ENCODE measurements around the gene SRCAP.
"Not testable (repeated sequence)": the region's sequence is repeated elsewhere in the genome, so short reads cannot be mapped to it uniquely, and the experiment has no call there.

The SRCAP gene

GRCh38 chr16:30699615-30700099, 686 bp downstream of the SRCAP start:
- no peak for DNase-seq

- no peak for DNase-seq
These were observed 1.5 kb downstream of the SRCAP start for GRCh38 chr16:30700491-30700890.

GRCh38 chr16:30700971-30701370, 2.0 kb downstream of the SRCAP start:
- DNase-seq: no peak

GRCh38 chr16:30703071-30703470, 4.1 kb downstream of the SRCAP start:
- DNase-seq: not testable (repeated sequence)

DNA sequence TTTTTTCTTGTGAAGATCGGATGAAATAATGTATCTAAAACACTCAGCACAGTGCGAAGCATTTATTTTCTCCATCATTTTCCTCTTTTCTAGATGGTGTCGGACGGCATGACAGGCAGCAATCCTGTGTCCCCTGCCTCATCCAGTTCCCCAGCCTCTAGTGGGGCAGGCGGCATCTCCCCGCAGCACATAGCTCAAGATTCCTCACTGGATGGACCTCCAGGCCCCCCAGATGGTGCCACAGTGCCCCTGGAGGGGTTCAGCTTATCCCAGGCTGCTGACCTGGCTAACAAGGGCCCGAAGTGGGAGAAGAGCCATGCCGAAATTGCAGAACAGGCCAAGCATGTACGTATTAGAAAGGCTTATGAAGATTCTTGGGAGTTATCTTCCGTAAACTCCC, 5.0 kb downstream of the SRCAP start:
- DNase-seq: no peak

- no peak for DNase-seq
These were observed 7.1 kb downstream of the SRCAP start for GRCh38 chr16:30706046-30706445.

DNA sequence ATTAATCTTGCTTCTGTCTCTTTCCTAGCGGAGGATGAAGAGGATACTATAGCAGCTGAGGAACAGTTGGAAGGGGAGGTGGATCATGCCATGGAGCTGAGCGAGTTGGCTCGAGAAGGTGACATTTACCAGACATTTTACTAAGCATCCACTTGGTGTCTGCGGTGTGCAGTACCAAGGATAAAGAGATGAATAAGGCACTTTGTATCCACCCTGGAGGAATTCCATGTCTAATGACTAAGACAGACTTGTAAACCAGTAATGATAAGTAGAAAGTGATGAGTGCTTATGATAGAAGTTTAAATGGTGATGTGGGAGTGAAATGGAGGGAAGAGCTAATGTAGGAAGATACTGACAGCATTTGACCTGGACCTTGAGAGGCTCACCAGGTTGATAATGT, 12.0 kb downstream of the SRCAP start:
- no peak for DNase-seq

- no peak for DNase-seq
These were observed 12.7 kb downstream of the SRCAP start for GRCh38 chr16:30711712-30712111.

DNA sequence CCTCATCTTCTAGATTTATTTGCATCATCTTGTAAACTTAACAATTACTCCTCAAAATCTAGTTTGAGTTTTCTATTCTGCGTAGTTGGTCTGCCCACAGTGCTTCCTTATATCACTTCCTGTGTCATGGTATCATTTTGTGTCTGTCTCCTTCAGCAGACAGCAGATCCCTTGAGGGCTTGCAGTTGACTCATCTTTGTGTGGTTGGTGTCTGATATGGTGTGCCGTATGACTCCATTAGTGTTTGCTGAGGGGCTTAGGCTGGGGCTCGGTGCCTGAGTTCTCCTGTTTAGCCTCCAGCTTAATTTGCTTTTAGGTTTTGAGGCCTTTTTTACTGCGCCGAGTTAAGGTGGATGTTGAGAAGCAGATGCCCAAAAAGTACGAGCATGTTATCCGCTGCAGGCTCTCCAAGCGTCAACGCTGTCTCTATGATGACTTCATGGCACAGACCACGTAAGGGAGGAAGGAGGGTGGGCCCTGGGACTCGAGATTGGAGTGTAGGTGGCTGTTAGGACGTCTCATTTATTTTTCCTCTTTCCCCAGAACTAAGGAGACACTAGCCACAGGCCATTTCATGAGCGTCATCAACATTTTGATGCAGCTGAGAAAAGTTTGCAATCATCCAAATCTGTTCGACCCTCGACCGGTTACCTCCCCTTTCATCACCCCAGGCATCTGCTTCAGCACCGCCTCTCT, 16.9 kb downstream of the SRCAP start:
- DNase-seq: no peak

GRCh38 chr16:30720086-30720485, 21.1 kb downstream of the SRCAP start:
- no peak for DNase-seq

GRCh38 chr16:30720694-30721093, 21.7 kb downstream of the SRCAP start:
- DNase-seq: no peak

DNA sequence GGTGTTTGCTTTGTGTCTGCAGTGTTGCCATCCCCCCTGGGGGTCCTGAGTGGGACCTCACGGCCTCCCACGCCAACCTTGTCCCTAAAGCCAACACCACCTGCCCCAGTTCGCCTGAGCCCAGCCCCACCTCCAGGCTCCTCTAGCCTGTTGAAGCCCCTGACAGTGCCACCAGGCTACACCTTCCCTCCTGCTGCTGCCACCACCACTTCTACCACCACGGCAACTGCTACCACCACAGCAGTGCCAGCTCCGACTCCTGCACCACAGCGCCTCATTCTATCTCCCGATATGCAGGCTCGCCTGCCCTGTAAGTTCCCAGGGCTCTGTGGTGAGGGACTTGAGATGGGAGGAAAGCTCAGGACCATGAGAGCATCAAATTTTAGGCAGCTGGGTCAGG, 22.2 kb downstream of the SRCAP start:
- no peak for DNase-seq

- no peak for DNase-seq
These were observed 22.6 kb downstream of the SRCAP start for GRCh38 chr16:30721606-30722005.

DNA sequence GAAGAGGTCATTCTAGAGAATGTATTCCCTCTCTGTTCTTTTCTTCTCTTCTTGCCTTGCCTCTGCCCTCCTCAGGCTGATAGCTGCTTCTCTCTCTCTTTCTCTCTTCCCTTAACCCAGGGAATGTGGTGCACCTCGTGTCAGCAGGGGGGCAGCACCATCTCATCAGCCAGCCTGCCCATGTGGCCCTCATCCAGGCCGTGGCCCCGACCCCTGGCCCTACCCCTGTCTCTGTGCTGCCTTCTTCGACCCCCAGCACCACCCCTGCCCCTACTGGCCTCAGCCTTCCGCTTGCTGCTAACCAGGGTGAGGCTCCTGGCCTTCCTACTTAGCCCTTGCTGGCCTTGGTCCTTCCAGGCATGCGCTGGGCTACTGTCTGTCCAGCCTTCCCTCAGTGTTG, 23.5 kb downstream of the SRCAP start:
- peak in 1 of 2 experiments; percentile 8 for DNase-seq

GRCh38 chr16:30722916-30723315, 23.9 kb downstream of the SRCAP start:
- DNase-seq: no peak

- no peak for DNase-seq
These were observed 24.9 kb downstream of the SRCAP start for GRCh38 chr16:30723725-30724355.

DNA sequence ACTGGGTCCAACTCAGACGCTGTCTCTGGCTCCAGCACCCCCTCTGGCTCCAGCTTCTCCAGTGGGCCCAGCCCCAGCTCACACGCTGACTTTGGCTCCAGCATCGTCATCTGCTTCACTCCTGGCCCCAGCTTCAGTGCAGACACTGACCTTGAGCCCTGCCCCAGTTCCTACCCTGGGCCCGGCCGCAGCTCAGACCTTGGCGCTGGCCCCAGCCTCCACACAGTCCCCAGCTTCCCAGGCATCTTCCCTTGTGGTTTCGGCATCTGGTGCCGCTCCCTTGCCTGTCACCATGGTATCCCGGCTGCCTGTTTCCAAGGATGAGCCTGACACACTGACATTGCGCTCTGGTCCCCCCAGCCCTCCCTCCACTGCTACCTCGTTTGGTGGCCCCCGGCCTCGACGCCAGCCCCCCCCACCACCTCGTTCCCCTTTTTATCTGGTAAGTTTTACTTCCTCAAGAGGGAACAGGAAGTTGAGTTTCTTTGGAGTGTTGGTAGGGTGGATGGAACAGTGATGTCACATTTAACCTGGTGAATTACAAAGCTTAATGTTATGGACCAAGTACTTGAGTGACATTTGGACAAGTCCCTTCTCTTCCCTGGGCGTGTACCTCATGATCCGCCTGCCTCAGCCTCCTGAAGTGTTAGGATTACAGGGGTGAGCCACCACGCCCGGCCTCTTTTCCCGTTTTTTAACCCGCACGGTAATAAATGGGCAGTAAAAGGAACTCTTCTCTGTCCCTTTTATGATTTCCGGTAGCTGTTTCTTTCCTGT, 25.9 kb downstream of the SRCAP start:
- no peak for DNase-seq

DNA sequence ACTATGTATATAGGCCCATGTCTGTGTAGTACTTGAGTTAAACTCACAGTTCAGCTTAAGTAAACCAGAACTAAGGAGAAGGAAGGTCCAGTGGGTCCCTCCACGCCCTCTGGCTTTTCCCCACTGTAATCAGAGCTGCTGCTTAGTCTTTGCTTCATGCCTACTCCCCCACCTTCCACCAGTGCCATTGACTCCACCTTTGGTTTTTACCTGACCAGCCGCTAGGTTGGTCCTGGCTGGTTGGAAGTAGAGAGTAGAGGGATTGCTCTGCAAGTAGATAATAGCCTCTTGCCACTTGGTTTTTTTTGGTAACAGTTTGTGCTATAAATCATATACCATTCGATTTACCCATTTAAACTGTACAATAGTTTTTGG, 26.4 kb downstream of the SRCAP start:
- no peak for DNase-seq

DNA sequence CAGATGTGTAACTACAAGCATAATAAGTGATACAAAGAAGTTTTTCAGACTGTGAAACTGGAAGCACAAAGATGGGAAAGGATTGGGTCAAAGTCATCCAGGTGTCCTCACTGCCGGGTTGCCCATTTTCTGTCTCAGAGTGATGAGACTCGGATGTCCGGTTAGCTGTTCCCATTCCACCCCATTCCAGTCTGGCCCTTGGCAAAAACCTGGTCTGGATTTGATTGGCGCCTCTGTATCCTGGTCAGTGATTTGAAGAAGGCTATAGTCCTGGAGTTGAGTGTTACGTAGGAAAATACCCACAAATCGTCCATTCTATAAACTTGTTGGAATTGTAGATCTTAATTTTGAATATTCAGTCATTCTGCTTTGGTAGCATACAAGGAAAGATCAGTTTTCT, 29.4 kb downstream of the SRCAP start:
- DNase-seq: no peak

GRCh38 chr16:30728899-30729672, 30.1 kb downstream of the SRCAP start:
- DNase-seq: no peak

DNA sequence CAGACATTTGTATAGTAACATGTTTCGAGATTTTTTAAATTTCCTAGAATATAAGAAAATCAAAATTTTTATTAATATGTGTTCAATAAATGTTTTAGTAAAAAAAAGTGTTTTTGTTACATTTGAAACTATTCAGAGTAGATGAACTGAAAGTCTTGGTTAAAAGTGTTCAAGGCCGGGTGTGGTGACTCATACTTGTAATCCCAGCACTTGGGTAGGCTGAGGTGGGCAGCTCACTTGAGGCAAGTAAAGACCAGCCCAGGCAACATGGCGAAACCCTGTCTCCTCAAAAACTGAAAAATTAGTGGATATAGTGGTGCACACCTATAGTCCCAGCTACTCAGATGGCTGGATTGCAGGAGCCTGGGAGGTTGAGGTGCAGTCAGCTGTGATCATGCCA, 32.4 kb downstream of the SRCAP start:
- no peak for DNase-seq

DNA sequence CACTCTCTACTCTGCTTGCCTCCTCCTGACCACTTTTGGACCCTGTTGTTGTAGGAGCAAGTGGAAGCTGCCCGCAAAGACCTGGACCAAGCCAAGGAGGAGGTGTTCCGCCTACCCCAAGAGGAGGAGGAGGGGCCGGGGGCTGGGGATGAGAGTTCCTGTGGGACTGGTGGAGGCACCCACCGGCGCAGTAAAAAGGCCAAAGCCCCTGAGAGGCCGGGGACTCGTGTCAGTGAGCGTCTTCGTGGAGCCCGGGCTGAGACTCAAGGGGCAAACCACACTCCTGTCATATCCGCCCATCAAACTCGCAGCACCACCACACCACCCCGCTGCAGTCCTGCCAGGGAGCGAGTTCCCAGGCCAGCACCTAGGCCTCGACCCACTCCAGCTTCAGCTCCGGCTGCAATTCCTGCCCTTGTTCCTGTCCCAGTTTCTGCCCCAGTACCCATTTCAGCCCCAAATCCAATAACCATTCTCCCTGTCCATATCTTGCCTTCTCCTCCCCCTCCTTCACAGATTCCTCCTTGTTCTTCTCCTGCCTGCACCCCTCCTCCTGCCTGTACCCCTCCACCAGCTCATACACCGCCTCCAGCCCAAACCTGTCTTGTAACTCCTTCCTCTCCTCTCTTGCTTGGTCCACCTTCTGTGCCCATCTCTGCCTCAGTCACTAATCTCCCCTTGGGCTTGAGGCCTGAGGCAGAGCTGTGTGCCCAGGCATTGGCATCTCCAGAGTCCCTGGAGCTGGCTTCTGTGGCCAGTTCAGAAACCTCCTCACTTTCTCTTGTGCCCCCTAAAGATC, 38.2 kb downstream of the SRCAP start:
- no peak for DNase-seq

Data from SHP77 (cell line).